ENCODE measurements around the gene CHST13.

CHST13 gene

GRCh38 chr3:126481808-126482502 is 42.0 kb upstream of the CHST13 start:
- Histone ChIP-seq H3K27ac (ENCODE audit: low read depth, low read length) (no peak overlapping the region), H3K36me3 (ENCODE audit: insufficient read depth, low read length) (no peaks in the 10 kb centered on the region), H3K4me1 (ENCODE audit: insufficient read depth, low read length) (peaks cover 23% of the 10 kb centered on the region), H3K9me3 (ENCODE audit: insufficient read depth, low read depth, low read length) (no peaks in the 10 kb centered on the region), H3K9ac (ENCODE audit: low read depth, low read length) (no peak overlapping the region), H3K27me3 (ENCODE audit: insufficient read depth, low read length) (no peaks in the 10 kb centered on the region), H3K4me3 (ENCODE audit: low read length) (no peak overlapping the region)
- 93% methylated on average over 16 of the region's 16 CpGs for WGBS

GRCh38 chr3:126482503-126483255 is 41.3 kb upstream of the CHST13 start:
- Histone ChIP-seq H3K27me3 (ENCODE audit: insufficient read depth, low read length) (no peaks in the 10 kb centered on the region), H3K36me3 (ENCODE audit: insufficient read depth, low read length) (no peaks in the 10 kb centered on the region), H3K27ac (ENCODE audit: low read depth, low read length) (no peak overlapping the region), H3K9me3 (ENCODE audit: insufficient read depth, low read depth, low read length) (no peaks in the 10 kb centered on the region), H3K4me1 (ENCODE audit: insufficient read depth, low read length) (peaks cover 18% of the 10 kb centered on the region), H3K9ac (ENCODE audit: low read depth, low read length) (no peak overlapping the region), H3K4me3 (ENCODE audit: low read length) (no peak overlapping the region)
- 85% methylated on average over 15 of the region's 15 CpGs for whole genome bisulfite sequencing

- H3K36me3 ChIP-seq (ENCODE audit: insufficient read depth, low read length), result no peaks in the 10 kb centered on the region
- H3K4me1 ChIP-seq (ENCODE audit: insufficient read depth, low read length), result peaks cover 18% of the 10 kb centered on the region
- no peak overlapping the region for H3K9ac ChIP-seq (ENCODE audit: low read depth, low read length)
- H3K27me3 ChIP-seq (ENCODE audit: insufficient read depth, low read length), result no peaks in the 10 kb centered on the region
- no peak overlapping the region for H3K4me3 ChIP-seq (ENCODE audit: low read length)
- no peak overlapping the region for H3K27ac ChIP-seq (ENCODE audit: low read depth, low read length)
- no peaks in the 10 kb centered on the region for H3K9me3 ChIP-seq (ENCODE audit: insufficient read depth, low read depth, low read length)
- WGBS, result 91% methylated on average over 14 of the region's 14 CpGs
These were observed 40.6 kb upstream of the CHST13 start for GRCh38 chr3:126483321-126483761.

GRCh38 chr3:126484148-126484547 is 39.8 kb upstream of the CHST13 start:
- no peaks in the 10 kb centered on the region for H3K36me3 ChIP-seq (ENCODE audit: insufficient read depth, low read length)
- H3K4me3 ChIP-seq (ENCODE audit: low read length), result no peak overlapping the region
- no peaks in the 10 kb centered on the region for H3K9me3 ChIP-seq (ENCODE audit: insufficient read depth, low read depth, low read length)
- 80% methylated on average over 3 of the region's 3 CpGs for WGBS
- no peaks in the 10 kb centered on the region for H3K27me3 ChIP-seq (ENCODE audit: insufficient read depth, low read length)
- no peak overlapping the region for H3K9ac ChIP-seq (ENCODE audit: low read depth, low read length)
- no peak overlapping the region for H3K27ac ChIP-seq (ENCODE audit: low read depth, low read length)
- H3K4me1 ChIP-seq (ENCODE audit: insufficient read depth, low read length), result peaks cover 18% of the 10 kb centered on the region

GRCh38 chr3:126484662-126485061 is 39.3 kb upstream of the CHST13 start:
- no peak overlapping the region for H3K4me3 ChIP-seq (ENCODE audit: low read length)
- peak overlapping the region; percentile 31 for H3K27ac ChIP-seq (ENCODE audit: low read depth, low read length)
- H3K9me3 ChIP-seq (ENCODE audit: insufficient read depth, low read depth, low read length), result no peaks in the 10 kb centered on the region
- H3K36me3 ChIP-seq (ENCODE audit: insufficient read depth, low read length), result no peaks in the 10 kb centered on the region
- H3K9ac ChIP-seq (ENCODE audit: low read depth, low read length), result no peak overlapping the region
- peaks cover 18% of the 10 kb centered on the region for H3K4me1 ChIP-seq (ENCODE audit: insufficient read depth, low read length)
- WGBS, result 56% methylated on average over 3 of the region's 3 CpGs
- H3K27me3 ChIP-seq (ENCODE audit: insufficient read depth, low read length), result no peaks in the 10 kb centered on the region

- Histone ChIP-seq H3K9me3 (ENCODE audit: insufficient read depth, low read depth, low read length) (no peaks in the 10 kb centered on the region), H3K36me3 (ENCODE audit: insufficient read depth, low read length) (no peaks in the 10 kb centered on the region), H3K27me3 (ENCODE audit: insufficient read depth, low read length) (no peaks in the 10 kb centered on the region), H3K9ac (ENCODE audit: low read depth, low read length) (no peak overlapping the region), H3K4me3 (ENCODE audit: low read length) (no peak overlapping the region), H3K4me1 (ENCODE audit: insufficient read depth, low read length) (peaks cover 18% of the 10 kb centered on the region), H3K27ac (ENCODE audit: low read depth, low read length) (peak overlapping the region; percentile 31)
- WGBS, result 57% methylated on average over 7 of the region's 8 CpGs
These were observed 38.6 kb upstream of the CHST13 start for GRCh38 chr3:126485176-126485897.

GRCh38 chr3:126485956-126486355 is 38.0 kb upstream of the CHST13 start:
- Histone ChIP-seq H3K4me1 (ENCODE audit: insufficient read depth, low read length) (peaks cover 18% of the 10 kb centered on the region), H3K36me3 (ENCODE audit: insufficient read depth, low read length) (no peaks in the 10 kb centered on the region), H3K9me3 (ENCODE audit: insufficient read depth, low read depth, low read length) (no peaks in the 10 kb centered on the region), H3K27me3 (ENCODE audit: insufficient read depth, low read length) (no peaks in the 10 kb centered on the region), H3K27ac (ENCODE audit: low read depth, low read length) (no peak overlapping the region), H3K9ac (ENCODE audit: low read depth, low read length) (no peak overlapping the region), H3K4me3 (ENCODE audit: low read length) (no peak overlapping the region)
- WGBS, result 98% methylated on average over 9 of the region's 9 CpGs

GRCh38 chr3:126486360-126486847 is 37.6 kb upstream of the CHST13 start:
- Histone ChIP-seq H3K4me1 (ENCODE audit: insufficient read depth, low read length) (peaks cover 18% of the 10 kb centered on the region), H3K27me3 (ENCODE audit: insufficient read depth, low read length) (no peaks in the 10 kb centered on the region)

GRCh38 chr3:126487151-126487771 is 36.7 kb upstream of the CHST13 start:
- Histone ChIP-seq H3K27me3 (ENCODE audit: insufficient read depth, low read length) (no peaks in the 10 kb centered on the region), H3K4me3 (ENCODE audit: low read length) (no peak overlapping the region)
- WGBS, result 80% methylated on average over 17 of the region's 17 CpGs

More at GRCh38 chr3:126486360-126486847, 37.6 kb upstream of the CHST13 start:
- H3K9ac ChIP-seq (ENCODE audit: low read depth, low read length), result no peak overlapping the region
- WGBS, result 94% methylated on average over 14 of the region's 14 CpGs
- no peaks in the 10 kb centered on the region for H3K9me3 ChIP-seq (ENCODE audit: insufficient read depth, low read depth, low read length)
- no peak overlapping the region for H3K27ac ChIP-seq (ENCODE audit: low read depth, low read length)
- no peaks in the 10 kb centered on the region for H3K36me3 ChIP-seq (ENCODE audit: insufficient read depth, low read length)
- no peak overlapping the region for H3K4me3 ChIP-seq (ENCODE audit: low read length)

GRCh38 chr3:126488185-126488584 is 35.8 kb upstream of the CHST13 start:
- WGBS, result 85% methylated on average over 14 of the region's 14 CpGs
- Histone ChIP-seq H3K27ac (ENCODE audit: low read depth, low read length) (no peak overlapping the region), H3K27me3 (ENCODE audit: insufficient read depth, low read length) (no peaks in the 10 kb centered on the region), H3K9me3 (ENCODE audit: insufficient read depth, low read depth, low read length) (no peaks in the 10 kb centered on the region), H3K4me3 (ENCODE audit: low read length) (no peak overlapping the region), H3K36me3 (ENCODE audit: insufficient read depth, low read length) (no peaks in the 10 kb centered on the region), H3K9ac (ENCODE audit: low read depth, low read length) (no peak overlapping the region), H3K4me1 (ENCODE audit: insufficient read depth, low read length) (peaks cover 18% of the 10 kb centered on the region)

More at GRCh38 chr3:126487151-126487771, 36.7 kb upstream of the CHST13 start:
- no peaks in the 10 kb centered on the region for H3K36me3 ChIP-seq (ENCODE audit: insufficient read depth, low read length)
- H3K4me1 ChIP-seq (ENCODE audit: insufficient read depth, low read length), result peaks cover 18% of the 10 kb centered on the region
- H3K9me3 ChIP-seq (ENCODE audit: insufficient read depth, low read depth, low read length), result no peaks in the 10 kb centered on the region
- H3K27ac ChIP-seq (ENCODE audit: low read depth, low read length), result no peak overlapping the region
- no peak overlapping the region for H3K9ac ChIP-seq (ENCODE audit: low read depth, low read length)

Measured in HUES64 (cell line).